Activated CD4-positive, alpha-beta T cell treated with anti-CD3 and anti-CD28 coated beads, Interleukin-2, amount 50 U/mL, for 48 hours (primary cell): Measurements from ENCODE around the gene TFDP2.
"Not testable (repeated sequence)": the region's sequence is repeated elsewhere in the genome, so short reads cannot be mapped to it uniquely, and the experiment has no call there.

Experiments used
- DNase-seq, 2 experiments: peaks; one replicate each; pipeline ENCODE4 v3.0.0-alpha.2; 2020

TFDP2 gene

DNA sequence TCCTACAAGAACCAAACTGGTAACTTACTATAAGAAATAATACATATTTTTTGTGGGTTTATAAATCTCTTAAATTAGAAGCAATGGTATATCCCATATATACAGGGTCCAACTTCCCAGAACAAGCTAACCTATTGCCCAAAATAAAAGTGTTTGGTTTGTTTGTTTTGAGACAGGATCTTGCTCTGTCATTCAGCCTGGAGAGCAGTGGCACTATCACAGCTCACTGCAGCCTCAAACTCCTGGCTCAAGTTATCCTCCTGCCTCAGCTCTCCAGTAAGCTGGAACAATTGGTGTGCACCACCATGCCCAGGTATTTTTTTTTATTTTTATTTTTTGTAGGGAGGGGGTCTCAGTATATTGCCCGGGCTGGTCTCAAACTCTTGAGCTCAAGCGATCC lies 135.4 kb downstream of the TFDP2 start:
- no peak for DNase-seq

- DNase-seq, result no peak
Observed at GRCh38 chr3:142013326-142013980, 135.9 kb downstream of the TFDP2 start.

DNA sequence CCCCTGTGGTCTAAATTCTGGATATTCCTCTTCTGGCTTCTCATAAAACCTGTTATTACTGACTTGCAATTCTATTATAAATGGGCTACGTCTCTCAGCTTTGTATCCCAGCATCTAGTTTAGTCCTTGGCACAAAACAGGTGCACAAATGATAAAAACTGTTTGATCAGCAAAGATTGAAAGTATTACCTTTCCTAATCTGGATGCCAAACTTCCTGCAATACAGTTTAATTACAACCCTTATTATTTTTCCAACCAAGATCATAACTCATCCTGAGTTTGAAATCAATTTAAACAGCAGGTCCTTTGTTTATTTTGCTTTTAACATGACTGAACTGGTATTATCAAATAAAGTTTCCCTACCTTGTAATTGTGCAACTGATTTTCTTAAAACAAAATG lies 140.3 kb downstream of the TFDP2 start:
- no peak for DNase-seq

- no peak for DNase-seq
Observed at GRCh38 chr3:142007710-142008399, 141.5 kb downstream of the TFDP2 start.

GRCh38 chr3:142004957-142005356 lies 144.4 kb downstream of the TFDP2 start:
- DNase-seq, result not testable (repeated sequence)

DNA sequence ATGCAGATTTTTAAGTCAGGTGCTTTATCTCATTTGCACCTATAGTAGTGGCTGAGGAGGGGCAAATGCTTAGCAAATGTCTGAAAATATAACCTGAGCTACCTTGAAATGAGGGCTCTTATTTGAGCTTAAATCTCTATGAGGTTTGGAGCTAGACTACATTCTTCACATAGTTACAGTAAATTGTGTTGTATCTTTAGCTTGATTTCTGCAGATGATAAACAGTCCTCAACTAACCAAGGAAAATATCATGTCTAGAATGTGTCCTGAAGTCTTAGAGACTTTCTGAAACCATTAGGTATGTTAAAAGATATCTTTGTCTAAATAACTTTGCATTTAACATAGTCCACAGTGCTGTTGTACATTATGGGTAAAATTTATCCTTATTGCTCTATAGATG lies 145.3 kb downstream of the TFDP2 start:
- DNase-seq, result no peak

DNA sequence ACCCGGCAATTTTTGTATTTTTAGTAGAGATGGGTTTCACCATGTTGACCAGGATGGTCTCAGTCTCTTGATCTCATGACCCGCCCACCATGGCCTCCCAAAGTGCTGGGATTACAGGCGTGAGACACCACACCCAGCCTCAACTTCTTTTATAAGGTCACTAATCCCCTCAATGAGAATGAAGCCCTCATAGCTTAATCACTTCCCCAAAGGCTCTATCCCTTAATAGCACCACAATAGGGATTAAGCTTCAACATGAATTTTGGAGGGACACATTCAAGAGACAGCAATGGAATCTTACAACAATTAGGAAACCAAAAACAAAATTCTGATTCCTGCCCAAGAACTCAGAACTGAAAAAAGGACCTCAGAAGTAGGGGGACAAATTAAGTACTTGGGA lies 146.1 kb downstream of the TFDP2 start:
- DNase-seq, result no peak

DNA sequence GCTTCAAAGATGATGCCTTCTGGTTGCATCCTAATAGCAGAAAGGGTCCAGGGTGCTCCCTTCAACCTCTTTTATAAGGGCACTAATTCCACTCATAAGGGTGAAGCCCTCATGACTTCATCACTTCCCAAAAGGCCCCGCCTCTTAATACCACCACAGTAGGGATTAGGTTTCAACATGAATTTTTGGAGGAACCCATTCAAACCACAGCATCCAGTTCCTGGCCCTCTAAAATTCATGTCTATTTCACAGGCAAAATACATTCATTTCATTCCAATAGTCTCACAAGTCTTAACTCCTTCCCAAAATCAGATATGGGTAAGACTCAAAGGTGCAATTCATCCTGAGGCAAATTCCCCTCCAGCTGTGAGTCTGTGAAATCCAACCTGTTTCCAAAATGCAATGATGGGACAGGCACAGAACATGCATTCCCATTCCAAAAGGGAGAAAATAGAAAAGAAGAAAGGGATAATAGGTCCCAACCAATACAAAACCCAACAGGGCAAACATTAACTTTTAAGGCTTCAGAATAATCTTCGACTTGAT lies 148.9 kb downstream of the TFDP2 start:
- DNase-seq, result no peak

DNA sequence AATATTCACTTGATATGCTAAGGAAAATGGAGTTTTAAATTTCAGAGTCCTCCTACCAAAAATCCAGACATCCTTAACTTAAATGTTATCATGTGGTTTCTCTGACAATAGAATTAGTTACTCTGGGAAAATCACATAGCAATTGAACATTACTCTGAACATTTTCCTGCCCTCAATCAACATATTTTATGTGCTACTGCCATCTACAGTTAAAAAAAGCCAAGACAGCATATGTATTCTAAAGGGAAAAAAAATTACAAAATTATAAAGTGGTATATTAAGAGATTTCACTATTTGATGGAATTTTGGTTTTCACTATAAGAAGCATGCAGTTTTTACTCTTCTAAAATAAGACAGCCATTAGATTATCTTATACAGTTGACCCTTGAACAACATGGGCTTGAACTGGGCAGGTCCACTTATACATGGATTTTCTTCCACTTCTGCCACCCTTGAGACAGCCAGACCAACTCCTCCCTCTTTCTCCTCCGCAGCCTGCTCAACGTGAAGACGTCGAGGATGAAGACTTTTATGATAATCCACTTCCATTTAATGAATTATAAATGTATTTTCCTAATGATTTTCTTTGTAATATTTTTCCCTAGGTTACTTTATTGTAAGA lies 150.6 kb downstream of the TFDP2 start:
- no peak for DNase-seq

DNA sequence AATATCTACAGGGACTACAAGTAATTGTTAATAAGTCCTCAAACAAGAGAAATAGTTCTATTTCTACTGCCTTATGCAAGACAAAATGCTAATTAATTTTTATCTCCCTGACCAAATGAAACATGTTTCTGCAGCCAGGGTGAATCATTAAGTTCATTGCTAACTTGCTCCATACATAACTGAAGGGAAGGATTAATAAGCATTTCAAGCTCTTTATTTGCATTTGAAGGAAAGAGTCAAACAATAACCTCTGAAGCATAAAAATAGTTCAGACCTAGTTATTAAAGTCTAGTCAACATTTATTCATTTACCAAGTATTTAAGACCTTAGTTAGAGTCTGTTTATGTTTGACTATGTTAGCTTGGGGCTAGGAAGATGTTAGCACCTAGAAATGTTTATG lies 152.9 kb downstream of the TFDP2 start:
- no peak for DNase-seq

GRCh38 chr3:141994856-141995255 lies 154.5 kb downstream of the TFDP2 start:
- DNase-seq, result no peak

- no peak for DNase-seq
Observed at GRCh38 chr3:141992512-141992911, 156.8 kb downstream of the TFDP2 start.

GRCh38 chr3:141986548-141987107 lies 162.7 kb downstream of the TFDP2 start:
- DNase-seq, result no peak

GRCh38 chr3:141981084-141981483 lies 168.3 kb downstream of the TFDP2 start:
- DNase-seq, result no peak

- no peak for DNase-seq
Observed at GRCh38 chr3:141979050-141979671, 170.2 kb downstream of the TFDP2 start.

DNA sequence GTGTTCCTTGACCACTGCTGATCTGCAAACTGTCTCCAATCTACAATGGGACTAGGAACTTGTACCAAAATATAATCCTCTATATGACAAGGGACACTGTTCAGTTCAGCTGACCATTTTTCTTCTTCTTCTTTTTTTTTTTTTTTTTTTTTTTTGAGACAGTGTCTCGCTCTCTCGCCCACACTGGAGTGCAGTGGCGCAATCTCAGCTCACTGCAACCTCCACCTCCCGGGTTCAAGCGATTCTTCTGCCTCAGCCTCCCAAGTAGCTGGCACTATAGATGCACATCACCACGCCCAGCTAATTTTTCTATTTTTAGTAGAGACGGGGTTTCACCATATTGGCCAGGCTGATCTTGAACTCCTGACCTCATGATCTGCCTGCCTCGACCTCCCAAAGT lies 174.6 kb downstream of the TFDP2 start:
- not testable (repeated sequence) for DNase-seq

DNA sequence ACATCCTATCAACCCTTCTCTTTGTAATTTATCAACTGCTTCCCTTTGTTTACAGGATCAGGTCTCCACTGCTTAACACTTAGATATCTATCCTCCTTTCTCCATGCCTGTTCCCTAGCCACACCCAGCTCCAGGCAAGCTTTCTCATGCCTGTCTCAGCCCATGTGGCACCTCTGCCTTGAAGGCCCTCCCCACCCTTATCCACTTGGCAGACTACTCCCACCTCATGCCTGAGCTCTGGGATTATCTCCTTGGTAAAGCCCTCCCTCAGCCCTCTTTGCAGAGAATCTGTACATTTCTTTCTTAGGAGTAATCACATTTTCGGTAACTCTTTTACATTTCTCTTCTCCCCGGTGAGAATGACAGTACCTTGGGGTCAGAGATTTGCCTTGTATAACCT lies 176.9 kb downstream of the TFDP2 start:
- no peak for DNase-seq

DNA sequence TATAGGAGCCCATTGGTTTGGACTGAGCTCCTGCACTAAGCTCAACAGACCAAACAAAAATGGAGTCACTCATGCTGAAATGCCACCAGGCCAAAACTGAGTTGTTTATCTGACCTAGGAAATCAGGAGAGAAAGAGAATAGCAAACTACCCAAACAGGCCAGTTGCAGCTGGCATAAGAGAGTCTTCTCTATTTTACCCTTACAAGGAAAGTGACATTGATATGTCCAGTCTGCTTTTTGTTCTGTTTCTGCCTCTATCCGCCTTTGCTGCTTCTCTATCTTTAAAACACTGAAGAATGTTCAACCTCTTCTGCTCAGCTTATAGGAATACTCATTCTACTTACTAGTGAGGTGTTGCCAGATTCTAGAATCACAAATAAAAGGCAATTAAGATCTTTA lies 177.8 kb downstream of the TFDP2 start:
- DNase-seq, result no peak

- no peak for DNase-seq
Observed at GRCh38 chr3:141969711-141970110, 179.6 kb downstream of the TFDP2 start.

- no peak for DNase-seq
Observed at GRCh38 chr3:141965471-141965870, 183.9 kb downstream of the TFDP2 start.

- no peak for DNase-seq
Observed at GRCh38 chr3:141963301-141963700, 186.0 kb downstream of the TFDP2 start.

DNA sequence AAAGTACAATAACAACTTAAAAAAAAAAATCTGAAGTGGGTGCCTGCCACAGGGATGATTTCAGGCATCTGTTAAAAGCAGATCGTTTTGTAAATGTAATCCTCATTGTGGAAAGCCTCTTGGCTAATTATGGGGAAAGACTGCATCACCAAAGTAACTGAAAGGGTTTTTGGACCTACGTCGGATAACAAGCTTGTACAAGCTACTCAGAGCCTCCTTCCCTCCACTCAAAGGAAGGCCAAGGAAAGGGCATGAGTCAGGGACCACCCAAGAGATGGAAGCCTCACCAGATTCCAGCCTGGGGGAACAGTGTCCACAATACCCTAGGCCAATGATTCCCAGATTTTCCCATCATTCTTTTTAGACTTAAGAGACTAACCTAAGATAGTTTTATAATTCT lies 188.6 kb downstream of the TFDP2 start:
- no peak for DNase-seq
